Endometrial microvascular endothelial cells (primary cell): ENCODE data around the gene TEAD1. TPM values are rescaled to one million over a fixed set of nuclear protein-coding genes. Genes with fewer than 3 reads are reported as not detected.

Experiments used
- in situ Hi-C: cut with HindIII; loops from 2 replicates; pipeline ENCODE4 v1.10.0; 2017; ENCODE audit warnings: low sequenced_read_pairs, low pct_unique_long_range_greater_than_20kb; ENCODE audit errors: inconsistent ontology term
- total RNA-seq: library from RNA; depleted of rRNA; stranded (reverse); fragments of >200 nt; gene quantifications from one replicate; pipeline ENCODE4 v1.2.3, GENCODE V29; 2015; ENCODE audit errors: inconsistent ontology term

The TEAD1 gene
- total RNA-seq, 1 donor from 2014 or later, result 24.3 TPM

DNA sequence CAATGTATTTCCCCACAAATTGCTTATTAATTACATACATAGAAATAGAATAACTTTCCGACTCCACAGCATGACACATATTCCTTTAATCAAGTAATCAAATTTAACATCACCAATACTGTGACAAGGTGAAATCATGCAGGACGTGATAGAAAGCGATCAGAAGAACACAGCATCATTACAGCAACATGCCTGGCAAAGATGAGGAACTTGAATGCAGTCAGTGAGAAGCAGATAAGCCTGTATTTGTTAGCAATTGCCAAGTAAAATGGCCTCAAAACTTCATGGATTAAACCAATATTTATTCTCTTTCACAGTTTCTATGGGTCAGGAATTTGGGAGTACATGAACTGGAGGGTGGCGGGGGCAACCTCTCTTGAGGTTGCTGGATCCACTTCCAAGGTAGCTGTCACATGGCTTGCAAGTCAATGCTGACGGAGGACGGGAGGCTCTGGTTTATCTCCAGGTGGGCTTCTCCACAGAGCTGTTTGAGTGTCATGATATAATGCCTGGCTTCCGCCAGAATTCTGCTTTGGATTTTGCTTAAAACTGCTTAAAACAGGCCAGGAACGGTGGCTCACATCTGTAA is 12.0 kb upstream of the TEAD1 start:
- in situ Hi-C loops, result no loop called here

DNA sequence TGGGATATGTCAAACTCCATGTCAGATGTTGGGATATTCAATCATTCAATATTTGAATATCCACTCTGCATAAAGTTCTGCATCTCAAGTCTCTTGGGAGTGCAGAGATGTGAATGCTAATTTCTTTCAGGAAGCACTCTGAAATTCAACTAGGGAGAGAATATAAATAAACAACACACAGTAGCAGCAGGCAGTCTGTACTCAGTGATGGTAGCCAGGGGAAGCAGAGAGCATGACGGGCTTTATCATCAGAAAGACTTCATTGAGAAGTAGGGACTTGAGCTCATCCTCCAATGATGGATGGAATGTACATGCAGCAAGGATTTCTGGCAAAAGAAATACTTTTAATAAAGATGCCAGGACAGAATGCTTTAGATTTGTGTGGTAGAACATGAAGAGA is 9.8 kb upstream of the TEAD1 start:
- in situ Hi-C loops, result no loop called here

DNA sequence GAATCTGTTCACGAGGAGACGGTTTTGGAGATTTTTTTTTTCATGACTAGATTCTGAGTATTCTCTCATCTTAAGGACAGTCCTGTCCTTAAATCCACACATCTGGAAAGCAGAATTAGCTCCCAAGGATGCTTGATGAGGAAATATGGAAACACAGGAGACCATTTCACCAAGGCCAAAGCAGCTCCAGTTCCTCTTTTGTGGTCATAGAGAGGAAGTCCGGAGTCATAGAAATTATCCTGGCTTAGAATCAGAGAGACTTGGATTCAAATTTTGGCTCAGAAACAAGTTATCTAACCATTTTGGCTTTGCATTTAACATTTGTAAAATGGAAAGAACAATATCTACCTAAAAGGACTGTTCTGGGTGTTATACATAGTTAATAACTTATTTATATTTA is 7.3 kb upstream of the TEAD1 start:
- in situ Hi-C loops, result no loop called here

DNA sequence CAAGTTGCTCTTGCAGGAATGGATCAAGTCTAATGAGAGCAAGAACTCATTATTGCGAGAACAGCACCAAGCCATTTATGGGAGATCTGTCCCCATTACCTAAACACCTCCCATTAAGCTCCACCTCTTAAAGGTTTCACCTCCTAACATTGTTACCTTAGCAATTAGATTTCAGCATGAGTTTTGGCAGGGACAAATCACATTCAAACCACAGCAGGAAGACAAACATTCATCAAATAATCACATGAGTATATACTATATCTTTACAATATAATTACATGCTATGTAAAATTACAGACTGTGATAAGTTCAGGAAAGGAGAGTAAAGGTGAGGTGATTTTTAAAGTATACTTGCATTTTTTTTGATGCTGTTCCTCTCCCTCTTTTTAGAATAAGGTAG is 6.6 kb upstream of the TEAD1 start:
- in situ Hi-C loops, result no loop called here

DNA sequence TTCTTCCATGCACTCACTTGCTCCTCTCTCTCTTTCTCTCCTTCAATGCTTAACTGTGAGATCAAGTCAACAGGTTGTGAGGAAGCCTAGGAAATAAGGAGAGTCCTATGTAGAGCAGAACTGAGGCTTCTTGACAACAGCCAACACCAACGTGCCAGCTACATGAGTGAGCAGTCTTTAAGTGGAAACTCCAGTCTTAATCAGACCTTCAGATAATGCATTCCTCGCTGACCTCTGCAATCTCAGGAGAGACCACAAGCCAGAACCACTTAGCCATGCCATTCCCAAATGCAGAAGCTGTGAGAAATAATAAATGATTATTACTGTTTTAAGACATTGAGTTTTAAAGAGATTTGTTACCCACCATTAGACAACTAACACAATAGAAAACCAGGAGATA is 6.1 kb upstream of the TEAD1 start:
- in situ Hi-C loops, result no loop called here

DNA sequence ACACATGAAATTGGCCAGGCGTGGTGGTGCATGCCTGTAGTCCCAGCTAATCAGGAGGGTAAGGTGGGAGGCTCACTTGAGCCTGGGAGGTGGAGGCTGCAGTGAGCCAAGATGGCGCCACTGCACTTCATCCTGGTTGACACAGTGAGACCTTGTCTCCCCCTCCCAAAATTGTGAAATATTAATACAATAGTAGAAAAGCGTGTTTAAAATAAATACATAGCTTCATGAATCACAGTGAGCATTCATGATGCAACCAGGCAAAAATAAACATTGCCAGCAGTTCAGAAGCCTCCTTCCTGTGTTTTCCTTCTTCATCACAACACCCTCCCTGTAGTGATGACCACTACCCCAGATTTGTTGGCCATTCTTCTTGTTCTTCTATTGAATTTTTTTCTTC is 4.3 kb upstream of the TEAD1 start:
- in situ Hi-C loops, result no loop called here

DNA sequence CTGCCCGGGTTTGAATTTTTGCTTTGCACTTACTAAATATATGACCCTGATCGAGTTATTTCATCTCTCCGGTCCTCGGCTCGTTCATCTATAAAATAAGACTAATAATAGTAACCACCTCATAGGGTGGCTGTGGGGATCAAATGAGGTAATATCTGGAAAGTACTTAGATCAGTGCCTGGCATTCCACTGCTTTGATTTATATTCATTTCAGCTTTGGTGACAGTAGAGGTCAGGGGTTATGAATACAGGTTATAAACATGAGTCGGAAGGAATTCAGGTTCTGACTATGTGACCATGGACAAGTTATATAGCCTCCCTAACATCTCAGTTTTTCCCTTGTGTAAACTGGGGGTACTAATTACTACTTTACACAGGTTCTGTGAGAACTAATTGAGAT is 2.9 kb upstream of the TEAD1 start:
- in situ Hi-C loops, result no loop called here

DNA sequence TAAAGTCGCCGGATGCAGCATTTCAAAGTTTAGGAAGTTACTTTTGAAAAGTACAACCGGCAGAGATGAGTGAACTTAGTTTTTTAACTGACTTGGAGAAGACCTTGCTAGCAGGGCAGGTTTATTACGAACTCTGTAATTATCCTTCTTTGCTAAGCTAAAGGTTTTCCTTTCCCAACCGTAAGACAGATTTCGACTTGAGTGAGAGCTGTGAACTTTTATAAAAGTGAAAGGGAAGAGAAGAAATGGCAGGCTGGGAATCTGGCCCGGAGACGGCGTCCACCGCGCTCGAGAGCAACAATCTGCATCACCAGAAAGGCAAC is 659 bp upstream of the TEAD1 start:
- in situ Hi-C loops, result no loop called here

DNA sequence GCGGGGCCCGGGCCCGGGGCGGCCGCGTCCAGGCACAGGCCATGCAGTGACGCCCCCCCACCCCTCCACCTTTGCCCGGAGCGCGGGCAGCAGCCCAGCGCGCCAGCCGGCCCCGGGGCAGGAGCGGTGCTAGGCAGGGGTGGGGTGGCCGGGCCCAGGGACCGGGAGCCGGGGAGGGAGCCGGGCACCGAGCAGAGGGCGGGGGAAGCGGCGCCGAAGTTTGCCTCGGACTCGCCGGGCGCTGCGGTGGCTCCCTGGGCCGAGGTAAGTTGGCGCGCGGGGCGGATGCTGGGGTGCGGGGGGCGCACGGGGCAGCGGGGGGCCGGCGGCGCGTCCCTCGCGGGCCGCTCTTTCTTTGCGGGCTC is 332 bp downstream of the TEAD1 start:
- in situ Hi-C loops, result no loop called here

DNA sequence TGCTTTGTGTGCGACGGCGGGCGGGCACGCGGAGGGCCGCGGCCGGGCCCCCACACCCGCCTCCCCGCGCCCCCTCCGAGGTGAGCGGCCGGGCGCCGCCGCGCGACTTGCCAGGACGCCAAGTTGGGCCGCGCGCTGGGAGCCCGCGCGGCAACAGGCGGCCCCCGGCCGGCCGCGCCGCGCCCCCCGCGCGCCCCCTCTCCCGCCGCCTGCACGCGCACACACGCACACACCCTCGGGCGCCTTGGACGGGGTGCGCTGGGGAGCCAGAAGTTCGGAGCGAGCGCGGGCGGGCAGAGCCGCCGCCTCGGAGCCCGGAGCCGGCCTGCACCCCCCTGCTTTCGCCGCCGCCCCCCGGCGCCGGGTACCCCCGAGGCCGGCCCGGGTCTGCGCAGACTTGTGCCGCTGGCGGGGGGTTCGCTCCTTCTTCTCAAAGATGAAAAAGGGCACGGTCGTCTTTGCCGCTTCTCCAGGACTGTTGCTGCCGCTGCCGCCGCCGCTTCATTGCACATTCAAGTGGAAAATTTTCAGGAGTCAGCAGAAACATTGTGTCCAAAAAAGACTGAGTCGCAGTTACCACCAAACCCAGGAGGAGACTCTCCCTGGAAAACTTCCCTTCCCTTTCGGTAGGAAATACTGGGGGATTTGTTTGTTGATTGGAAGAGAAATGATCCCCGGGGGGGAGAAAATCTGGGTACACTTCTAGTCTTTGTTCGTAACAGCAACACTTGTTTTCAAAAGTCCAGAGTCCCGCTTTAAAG is 895 bp downstream of the TEAD1 start:
- in situ Hi-C loops, result loop anchor here (25.0 kb wide), 1 partner anchor 187 kb away; no protein-coding TSS in a partner anchor

DNA sequence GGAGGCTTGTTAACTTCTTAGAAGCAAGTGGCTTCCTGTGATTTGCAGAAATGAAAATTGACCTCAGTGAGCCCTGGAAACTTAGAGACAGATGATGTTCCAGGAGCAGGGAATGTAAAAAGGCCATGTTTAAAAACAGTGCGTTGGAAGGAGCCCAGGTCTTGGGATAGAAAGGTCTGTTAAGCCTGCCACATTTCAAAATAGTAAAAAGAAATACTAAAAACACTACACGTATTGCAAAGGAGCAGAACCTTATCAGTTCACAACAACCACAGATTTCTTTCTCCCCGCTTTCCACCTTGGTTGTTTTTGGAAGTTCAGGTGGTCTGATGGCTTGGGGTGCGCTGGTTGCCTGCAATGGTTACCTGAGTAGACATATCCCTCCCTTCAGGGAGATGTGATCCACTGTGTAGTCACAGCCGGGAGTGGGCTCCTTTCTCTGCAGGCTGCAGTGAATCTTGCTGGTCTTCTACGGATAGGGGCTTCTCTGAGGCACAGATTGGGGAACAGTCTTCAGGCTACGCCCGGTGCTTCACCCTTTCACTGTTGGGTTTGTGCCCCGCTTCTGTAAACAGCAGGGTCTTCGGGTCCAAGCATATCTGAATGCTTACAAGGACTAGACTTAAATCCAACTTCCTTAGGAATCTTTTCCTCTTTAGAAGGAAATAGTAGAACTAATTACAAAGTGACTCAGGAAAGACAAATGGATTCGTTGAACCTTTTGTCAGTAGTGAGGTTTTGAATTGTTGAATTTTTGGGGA is 1.9 kb downstream of the TEAD1 start:
- in situ Hi-C loops, result loop anchor here (25.0 kb wide), 1 partner anchor 186 kb away; no protein-coding TSS in a partner anchor

DNA sequence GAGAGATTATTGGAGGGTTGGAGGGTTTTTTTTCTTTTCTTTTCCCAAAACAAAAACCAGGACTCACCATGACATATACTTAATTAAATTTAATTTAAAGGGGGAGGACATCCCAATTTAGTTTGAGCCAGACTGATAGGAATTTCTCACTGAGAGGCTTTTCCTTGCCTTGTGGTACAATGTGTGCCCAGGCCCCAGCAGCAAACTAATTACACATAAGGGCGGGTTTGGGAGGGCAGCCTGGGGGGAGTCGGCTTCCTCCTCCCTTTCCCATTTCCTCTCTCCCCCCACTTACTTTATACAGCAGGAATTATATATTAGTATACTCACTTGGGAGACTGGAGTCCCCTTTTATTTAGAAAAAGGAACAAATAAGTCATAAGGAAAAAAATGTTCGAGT is 2.9 kb downstream of the TEAD1 start:
- in situ Hi-C loops, result loop anchor here (25.0 kb wide), 1 partner anchor 185 kb away; no protein-coding TSS in a partner anchor

DNA sequence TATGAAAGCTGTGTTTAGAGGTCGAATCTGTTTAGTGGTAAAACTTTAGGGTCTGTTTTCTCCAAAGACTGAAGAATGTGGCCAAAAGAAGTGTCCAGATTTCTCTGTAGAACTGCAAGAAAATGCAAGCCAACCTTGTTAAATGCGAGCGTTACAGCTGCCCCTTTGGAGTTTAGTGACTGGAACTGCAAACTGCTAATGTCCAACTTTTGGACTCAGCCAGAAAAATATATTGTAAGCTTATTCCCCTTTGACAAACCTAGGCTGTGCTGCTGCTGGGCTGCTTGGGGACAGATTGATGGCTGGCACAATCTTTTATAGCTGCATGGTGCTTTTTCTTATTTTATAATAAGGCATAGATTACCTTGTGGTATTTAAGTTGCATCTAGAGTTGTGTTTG is 3.9 kb downstream of the TEAD1 start:
- in situ Hi-C loops, result loop anchor here (25.0 kb wide), 1 partner anchor 184 kb away; no protein-coding TSS in a partner anchor

DNA sequence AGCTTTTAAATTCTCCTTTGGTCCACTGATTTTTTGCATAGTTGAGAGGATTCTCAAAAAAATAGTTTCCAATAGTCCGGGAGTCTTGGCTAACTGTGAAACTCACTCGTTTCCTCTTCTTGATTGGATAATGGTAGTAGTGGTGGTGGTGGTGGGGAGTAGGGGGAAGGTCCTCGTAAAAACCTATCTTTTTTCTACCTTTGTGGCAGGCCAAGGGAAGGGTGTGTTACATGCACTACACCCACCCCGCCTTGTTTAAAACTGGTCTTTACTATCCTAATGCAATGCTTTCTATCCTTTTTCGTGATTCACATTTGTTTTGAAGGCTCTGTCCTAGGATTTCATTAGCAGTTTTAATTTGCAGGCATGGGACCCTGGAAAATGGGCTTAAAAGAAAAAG is 4.8 kb downstream of the TEAD1 start:
- in situ Hi-C loops, result loop anchor here (25.0 kb wide), 1 partner anchor 183 kb away; no protein-coding TSS in a partner anchor

DNA sequence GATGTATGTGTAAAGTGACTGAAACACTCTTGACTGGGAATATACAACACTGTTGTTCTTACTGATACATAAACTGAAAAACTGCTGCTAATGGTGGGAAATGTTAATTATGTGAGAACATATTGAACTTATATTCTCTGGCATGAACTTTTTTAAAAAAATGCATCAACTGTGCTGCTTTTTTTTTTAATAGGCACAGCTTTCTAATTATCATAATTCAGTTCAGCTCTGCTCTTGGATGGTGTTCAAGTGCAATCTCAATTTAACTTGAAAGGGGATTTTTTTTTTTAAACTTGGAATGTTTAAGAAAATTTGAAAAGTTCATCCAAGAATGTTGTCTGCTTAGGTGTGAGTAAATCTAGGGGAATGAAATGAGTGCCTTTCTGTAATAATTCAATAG is 5.2 kb downstream of the TEAD1 start:
- in situ Hi-C loops, result loop anchor here (25.0 kb wide), 1 partner anchor 183 kb away; no protein-coding TSS in a partner anchor

DNA sequence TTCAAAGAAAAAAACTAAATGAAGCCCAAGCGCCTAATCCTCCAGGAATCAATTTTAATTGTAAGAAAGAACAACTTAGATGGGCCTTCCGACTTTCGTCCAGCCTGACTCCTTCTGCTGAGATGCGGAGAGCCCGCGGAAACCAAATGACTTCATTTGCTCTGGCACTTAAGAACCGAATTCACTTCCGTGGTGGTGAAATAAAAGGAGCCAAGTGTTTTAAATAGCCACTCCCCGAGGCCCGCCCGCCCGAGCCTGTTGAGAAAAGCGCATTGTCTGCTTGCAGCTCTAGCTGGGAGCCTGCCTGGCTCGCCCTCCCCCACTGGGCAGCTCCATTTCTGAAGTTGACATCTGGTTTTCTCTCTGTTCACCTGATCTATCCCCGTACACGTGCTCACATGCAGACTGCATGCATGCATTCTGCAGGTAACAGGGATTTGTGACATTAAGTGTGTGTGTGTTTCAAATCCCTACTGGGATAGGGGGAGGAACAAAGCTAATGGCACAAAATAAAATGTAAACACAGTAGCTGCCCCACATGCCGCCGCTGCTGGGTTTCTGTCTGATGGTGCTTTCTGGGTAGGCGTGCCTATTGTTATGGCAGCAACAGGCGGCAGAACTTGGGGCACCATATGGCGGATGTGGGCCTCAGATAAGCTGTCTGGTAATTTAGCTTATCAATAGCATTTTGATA is 6.2 kb downstream of the TEAD1 start:
- in situ Hi-C loops, result loop anchor here (25.0 kb wide), 1 partner anchor 182 kb away; no protein-coding TSS in a partner anchor

DNA sequence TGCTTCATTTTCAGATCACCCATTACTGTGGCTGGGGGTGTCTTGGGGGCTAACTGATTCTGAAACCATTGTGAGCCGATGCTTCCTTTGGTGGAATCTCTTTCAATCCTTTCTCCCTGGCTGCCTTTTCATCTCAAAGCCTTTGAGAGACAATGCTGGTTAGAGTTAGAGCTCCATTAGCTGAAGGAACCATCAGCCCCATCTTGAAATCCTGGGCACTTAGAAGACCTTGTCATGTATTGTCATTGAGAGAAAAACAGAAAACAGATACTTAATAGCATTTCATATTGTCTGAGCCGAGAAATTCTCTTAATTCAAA is 6.7 kb downstream of the TEAD1 start:
- in situ Hi-C loops, result loop anchor here (25.0 kb wide), 1 partner anchor 181 kb away; no protein-coding TSS in a partner anchor

DNA sequence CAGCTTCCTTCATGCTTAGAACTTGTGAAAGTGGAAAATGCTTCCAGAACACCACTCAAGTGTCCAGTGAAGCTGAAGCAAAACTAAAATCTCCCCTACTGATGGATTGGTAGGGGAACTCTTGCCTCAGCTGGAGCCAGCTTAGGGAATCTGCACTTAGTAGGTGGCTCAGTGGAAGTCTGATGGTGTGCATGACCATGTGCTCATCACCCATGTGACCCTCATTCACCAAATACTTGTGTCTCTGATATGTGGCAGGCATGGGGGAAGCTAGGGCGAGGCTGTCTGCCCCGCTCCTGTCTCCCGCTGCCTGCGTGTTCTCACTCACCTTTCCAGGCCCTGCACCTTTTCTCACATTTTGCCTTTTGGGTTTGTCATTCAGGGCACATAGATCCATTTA is 7.2 kb downstream of the TEAD1 start:
- in situ Hi-C loops, result loop anchor here (25.0 kb wide), 1 partner anchor 181 kb away; no protein-coding TSS in a partner anchor

DNA sequence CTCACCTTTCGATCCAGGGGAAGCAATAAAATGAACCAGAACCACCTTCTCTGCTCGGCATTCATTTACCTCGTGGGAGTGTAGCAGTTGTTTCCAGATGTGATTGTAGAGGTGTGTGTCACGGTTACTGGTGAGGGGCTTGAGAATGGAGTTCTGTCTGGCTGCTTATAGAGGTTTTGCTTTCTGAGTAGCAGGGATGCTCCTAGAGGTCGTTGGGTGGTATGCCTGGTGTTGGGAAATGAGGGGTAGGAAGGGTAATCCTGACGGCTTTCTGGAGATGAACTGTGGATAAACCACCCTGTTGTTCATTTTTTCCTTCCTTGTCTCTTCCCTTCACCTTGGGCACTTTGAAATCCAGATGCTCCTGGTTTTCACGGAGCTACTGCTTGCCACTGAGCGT is 8.1 kb downstream of the TEAD1 start:
- in situ Hi-C loops, result loop anchor here (25.0 kb wide), 1 partner anchor 180 kb away; no protein-coding TSS in a partner anchor
